Measurements from ENCODE around the gene HEATR3. TPM values are rescaled to one million over a fixed set of nuclear protein-coding genes. Genes with fewer than 3 reads are reported as not detected.
A peak's percentile ranks its signal among the peaks of the same experiment; 100 is the strongest.
"Not testable (repeated sequence)": the region's sequence is repeated elsewhere in the genome, so short reads cannot be mapped to it uniquely, and the experiment has no call there.

The HEATR3 gene
- total RNA-seq, 1 experiment from 2014 or later: 24.1 TPM

DNA sequence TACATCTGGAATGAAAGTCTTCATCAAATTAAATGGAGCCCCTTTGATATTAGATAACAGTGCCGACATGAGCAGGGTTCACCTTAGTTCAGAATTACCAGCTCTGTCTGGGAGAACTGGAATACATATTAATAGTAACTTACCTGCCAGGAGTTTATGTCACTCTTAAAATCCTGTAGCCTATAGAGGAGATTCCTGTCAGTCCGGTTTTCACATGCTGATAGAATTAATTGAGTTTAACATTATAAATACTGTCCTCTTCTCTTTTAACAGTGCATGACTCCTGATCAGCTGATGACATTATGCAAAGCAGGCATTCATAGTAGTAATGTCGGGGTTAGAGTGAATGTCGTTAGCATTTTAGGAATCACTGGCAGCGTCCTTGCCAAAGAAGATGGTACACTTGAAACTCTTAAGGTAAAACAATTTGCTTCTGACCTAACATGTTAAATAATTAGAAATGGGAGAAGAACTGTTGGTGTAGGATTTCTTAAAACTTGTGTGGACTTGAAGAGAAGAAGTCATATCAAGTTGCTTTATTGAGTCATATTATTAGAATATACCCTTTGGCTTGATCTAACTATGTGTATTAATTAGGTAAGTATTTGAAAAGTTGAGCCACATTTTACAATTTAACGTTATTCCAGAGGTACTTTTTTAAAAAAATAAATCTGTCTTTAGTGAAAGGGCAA is 34.3 kb downstream of the HEATR3 start:
- no peak for DNase-seq (ENCODE audit: low read depth)

DNA sequence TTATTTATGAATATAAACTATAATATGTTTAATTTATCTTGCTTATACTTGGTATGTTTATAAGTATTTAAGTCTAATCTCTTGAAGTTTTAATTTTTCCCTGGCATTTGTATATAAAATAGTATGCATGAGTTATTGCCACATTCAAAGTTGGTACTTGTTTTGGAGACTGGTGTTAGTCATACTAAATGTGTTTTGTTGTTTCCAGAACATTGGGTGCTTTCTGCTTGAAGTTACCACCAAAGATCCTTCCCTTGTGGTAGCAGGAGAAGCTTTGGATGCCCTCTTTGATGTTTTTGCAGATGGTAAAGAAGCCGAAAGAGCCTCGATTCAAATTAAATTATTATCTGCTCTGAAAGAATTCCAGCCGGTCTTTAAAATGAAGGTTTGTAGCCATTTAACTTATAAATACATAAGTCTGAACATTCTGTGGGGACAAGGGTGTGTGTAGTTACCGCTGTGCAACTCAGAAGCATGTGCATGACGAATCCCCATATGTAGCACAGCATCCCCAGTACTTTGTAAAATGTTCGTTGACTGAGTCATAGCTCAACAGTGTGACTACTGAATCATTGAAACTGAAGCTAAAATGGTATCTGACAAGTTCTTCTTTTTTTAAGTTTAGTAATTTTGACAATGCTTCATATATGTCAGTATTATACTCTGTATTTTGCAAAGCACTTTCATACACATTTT is 36.4 kb downstream of the HEATR3 start:
- DNase-seq (ENCODE audit: low read depth): peak; percentile 42

DNA sequence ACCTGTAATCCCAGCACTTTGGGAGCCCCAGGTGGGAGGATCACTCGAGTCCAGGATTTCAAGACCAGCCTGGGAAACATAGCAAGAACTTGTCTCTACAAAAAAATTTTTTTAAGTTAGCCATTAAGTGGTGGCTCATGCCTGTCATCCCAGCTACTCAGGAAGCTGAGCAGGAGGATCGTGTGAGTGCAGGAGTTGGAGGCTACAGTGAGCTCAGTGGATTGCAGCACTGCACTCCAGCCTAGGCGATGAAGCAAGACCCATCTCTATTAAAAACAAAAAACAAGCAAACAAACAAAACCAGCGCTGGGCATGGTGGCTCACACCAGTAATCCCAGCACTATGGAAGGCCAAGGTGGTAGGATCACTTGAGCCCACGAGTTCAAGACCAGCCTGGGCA is 38.0 kb downstream of the HEATR3 start:
- DNase-seq (ENCODE audit: low read depth): no peak

DNA sequence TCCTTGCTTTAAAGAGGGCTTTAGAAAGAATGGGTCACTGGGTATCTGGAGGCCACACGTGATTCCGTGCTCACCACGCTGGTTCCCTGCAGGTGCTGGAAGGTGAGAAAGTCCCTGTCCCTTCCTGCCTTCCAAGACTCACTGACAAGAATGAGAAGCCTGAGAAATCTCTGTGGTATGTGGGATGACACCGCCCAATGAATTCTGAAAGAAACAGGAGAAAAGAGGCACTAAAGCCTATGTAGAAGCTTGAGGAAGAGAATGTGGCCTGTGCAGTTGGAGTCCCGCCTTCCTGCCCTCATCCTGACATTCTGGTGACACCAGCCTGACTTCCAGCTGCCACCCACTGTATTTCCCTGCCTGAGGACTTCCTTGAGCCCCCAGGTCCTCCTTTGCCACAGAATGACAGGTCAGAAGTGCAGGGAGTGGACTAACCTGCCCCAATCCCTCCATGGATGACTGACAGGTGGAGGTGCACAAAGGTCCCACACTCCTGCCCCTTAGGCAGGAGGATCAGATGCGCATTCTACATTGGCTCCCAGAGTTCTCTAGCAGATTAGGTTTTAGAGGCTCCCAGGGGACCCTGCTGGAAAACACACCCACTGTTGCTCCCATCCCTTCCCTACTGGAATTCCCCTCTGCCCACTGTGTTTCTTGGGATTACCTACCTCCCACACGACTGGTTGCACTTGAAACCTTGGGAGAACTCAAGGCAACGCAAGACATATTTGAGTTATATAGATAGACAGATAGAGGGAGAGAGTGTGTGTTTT is 48.8 kb downstream of the HEATR3 start:
- no peak for DNase-seq (ENCODE audit: low read depth)

DNA sequence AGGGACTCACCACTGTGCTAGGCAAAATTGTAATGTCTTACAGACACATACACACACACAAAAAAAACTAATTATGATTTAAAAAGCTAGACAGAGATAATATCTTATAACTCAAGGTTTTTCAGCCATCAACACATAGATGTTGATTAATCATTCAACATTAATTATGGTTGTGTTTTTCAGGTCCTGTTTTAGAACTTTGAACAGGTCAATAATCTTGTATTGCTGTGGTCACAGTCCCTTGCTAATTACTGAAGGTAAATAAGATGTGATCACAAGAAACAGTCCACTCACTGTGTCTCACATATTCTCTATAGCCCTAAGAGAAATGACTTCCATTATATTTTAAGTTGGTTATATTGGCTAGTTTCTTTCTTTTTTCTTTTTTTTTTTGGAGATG is 54.9 kb downstream of the HEATR3 start:
- DNase-seq (ENCODE audit: low read depth): no peak

DNA sequence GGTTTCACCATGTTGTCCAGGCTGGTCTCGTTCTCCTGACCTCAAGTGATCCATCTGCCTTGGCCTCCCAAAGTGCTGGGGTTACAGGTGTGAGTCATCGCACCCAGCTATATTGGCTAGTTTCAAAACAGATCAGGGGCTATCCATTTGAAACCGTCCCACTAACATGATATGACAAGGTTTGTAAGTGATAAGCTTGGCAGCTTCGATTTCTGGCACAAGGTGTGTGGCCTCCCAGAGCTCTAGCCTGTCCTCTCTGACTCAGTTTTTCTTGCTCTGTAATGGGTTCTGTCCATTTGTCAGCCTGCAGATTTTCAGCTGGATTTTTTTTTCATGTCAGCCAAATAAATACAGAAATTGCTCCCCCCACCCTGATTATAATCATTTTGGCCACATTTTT is 55.5 kb downstream of the HEATR3 start:
- DNase-seq (ENCODE audit: low read depth): peak; percentile 7

DNA sequence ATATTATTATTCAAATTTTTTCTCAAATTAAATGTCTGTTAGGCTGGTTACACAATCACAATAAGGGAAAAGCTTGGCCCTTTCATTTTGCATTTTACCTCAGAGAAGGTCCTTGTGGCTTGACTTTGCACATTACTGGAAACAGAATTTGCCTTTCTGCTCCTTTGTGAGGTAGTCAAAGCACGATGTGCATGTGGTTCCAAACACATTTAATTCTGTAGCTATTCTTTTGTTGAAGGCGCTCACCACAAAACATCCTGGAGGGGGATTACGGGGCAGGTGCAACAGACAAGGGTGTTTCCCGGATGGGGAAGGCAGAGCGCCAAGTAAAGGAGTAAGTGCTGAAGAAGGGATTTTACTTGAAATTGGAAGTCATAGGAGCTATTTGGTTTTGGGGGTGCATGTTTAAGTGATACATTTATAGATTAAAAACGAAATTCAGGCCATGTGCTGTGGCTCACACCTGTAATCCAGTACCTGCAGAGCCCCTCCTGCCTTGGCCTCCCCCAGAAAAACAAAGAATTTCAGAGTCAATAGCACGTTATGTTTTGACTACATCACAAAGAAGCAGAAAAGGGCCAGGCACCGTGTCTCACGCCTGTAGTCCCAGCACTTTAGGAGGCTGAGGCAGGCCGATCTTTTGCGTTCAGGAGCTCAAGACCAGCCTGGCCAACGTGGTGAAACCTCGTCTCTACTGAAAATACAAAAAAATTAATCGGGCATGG is 56.1 kb downstream of the HEATR3 start:
- DNase-seq (ENCODE audit: low read depth): no peak

DNA sequence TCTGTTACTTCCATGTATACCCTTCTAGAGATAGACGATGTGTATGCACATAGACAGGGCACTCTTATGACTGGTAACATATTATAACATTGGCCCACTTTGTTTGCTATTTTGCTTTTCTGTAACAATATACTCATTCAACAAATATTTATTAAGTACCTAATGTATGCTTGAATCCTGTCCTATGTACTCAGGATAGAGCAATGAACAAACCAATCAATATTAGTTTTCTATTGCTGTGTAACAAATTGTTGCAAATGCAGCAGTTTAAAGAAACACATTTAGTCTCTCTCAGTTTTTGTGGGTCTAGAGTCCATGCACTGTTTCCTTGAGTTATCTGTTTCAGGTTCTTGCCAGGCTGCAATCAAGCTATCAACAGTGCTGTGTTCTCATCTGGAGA is 57.6 kb downstream of the HEATR3 start:
- no peak for DNase-seq (ENCODE audit: low read depth)

DNA sequence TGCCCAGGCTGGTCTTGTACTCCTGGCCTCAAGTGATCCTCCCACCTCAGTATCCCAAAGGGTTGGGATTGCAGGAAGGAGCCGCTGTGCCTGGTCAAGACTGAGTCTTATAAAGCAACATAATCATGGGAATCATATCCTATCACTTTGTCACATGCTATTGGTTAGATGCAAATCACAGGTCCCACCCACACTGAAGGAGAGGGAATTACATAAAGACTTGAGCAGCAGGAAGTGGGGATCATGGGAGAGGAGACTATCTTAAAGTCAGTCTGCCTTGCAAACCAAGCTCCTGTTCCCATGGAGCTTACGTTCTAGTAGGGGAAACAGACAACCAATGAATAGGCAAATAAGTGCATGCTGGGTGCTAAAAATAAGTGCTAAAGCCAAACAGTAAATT is 59.0 kb downstream of the HEATR3 start:
- no peak for DNase-seq (ENCODE audit: low read depth)

DNA sequence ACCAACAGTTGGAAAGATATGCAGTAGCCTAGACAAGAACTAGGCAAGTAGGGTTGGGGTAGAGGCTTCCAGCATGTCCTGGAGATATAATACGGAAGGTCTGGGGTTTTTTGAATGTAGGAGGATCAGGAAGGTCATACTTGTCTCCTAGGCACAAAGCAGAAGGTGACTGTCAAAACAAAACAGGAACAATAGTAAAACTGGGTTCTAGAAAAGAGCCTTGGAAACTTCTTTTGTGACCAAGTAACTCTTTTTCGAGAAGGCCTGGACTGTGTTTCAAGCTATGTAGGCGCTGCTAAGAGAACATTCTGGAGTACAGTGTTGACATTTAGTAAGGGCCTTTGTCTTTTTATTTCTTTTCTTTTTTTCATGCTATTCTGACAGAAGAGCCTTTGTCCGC is 60.4 kb downstream of the HEATR3 start:
- DNase-seq (ENCODE audit: low read depth): no peak

DNA sequence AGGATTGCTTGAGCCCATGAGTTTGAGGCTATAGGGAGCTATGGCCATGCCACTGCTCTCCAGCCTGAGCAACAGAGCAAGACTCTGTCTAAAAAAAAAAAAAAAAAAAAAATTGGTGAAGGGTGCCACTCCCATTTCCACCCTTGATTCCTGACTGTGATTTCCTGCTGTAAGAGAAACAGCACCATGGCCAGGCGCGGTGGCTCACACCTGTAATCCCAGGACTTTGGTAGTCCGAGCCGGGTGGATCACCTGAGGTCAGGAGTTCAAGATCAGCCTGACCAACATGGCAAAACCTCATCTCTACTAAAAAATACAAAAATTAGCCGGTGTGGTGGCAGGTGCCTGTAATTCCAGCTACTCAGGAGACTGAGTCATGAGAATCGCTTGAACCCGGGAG is 66.8 kb downstream of the HEATR3 start:
- not testable (repeated sequence) for DNase-seq (ENCODE audit: low read depth)

DNA sequence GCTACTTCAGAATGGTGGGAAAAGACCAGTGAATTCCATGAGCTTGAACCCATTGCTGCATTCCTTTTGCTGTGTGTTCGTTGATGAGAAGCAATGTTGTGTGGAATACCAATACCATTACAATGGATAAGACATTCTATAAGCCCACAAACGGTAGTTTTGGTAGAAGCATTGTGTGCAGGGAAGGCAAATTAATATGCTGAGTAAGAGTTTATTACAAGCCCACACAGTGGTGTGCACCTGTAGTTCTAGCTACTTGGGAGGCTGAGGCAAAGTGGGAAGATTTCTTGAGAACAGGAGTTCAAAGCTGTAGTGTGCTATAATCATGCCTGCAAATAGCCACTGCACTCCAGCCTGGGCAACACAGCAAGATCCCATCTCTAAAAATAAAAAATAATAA is 67.4 kb downstream of the HEATR3 start:
- DNase-seq (ENCODE audit: low read depth): no peak

DNA sequence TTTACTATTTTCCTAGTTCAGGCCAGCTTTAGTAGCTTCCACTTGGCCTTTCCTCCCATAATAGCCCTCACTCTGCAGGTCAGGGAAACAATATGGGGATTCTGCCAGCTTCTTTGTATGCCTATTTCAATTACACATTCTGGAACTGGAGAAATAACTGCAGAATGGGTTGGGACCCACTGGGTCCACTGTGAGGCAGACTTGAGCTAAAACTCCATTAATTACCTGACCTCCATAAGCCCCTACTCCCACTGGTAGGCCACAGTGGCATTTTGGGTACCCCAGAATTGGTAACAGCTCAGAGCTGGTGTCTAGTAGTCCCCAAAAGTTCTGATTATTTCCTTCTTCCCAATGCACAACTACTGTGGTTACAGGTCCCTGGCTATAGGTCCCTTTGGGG is 70.6 kb downstream of the HEATR3 start:
- no peak for DNase-seq (ENCODE audit: low read depth)

DNA sequence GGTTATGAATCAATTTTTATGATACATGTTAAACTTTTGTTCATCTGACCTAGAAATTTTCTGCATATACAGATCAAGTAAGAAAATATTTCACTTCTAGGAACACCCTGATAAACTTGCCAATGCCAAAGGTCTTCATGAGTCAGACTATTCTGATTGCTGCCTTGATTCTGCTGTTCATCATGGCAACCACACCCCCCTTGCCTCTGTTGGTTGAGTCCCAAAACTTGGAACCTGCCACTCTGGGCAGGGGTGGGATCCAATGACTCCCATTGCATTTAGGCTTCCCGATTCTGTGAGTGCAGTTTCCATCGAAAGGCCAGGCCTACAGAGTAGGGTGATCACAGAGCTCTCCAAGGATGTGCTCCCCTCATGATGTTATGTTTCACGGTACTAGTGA is 71.5 kb downstream of the HEATR3 start:
- DNase-seq (ENCODE audit: low read depth): no peak

DNA sequence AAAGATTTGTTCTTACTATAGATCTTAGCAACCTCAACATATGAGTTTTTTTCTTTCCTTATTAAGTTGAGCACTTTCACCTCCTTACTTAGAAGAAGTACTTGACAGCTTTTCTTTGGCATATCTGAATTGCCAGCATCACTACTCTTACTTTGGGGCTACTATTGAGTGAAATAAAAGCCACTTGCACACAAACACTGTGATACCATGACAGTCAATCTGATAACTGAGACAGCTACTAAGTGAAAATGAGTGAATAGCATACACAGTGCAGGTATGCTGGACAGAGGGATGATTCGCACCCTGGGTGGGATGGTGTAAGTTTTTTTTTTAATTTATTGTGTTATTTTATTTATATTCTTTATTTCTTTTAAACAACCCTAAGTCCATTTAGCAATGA is 73.8 kb downstream of the HEATR3 start:
- no peak for DNase-seq (ENCODE audit: low read depth)

DNA sequence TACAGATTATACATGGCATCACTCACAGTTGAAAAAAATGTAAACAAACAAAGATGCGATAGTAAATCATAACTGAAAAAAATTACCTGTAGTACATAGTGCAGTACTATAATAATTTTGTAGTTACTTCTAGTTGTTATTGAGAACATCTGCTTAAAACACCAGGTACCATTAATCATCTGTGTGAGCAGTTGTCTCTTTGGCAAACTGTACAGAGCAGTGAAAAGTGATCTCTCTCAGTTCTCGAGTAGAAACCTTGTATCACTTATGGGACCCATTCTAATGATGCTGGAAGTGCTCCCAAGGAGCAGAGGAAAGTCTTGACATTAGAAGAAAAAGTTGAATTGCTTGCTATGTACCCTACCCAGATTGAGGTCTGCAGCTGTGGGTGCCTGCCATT is 78.4 kb downstream of the HEATR3 start:
- no peak for DNase-seq (ENCODE audit: low read depth)

DNA sequence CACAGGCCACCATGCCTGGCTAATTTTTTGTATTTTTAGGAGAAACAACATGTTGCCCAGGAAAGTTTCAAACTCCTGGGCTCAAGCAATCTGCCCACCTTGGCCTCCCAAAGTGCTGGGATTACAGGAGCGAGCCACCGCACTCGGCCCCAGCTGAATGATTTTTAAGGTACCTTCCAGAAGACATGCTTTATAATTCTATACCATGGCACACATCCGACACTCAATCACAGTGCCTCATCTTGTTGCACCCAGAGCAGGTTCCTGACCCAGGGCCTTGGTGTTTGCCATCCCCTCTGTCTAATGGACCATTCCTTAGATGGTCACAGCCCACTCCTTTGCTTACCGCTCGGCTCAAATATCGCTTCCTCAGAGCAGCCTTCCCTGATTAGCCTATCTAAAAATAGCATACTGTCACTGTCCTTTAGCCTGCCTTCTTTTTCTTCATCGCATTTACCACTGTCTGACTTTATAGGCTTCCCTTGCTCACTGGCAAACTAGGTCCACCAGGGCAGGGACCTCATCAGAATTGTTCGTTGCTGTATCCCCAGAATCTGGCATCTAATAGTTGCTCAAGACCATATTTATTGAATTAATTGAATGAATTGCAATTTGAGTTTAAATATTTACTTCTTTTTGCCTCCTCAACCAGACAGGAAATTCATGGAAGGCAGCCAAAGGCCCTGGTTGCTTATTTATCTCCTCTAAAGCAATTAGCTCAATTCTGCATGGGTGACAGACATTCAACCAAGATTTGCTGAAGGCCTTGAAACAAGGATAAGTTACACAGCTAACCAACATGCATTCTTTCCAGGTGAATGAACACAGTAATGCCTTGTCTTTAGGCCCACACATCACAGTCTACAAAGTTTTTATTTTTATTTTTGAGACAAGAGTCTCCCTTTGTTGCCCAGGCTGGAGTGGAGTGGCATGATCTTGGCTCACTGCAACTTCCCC is 81.0 kb downstream of the HEATR3 start:
- peak; percentile 67 for DNase-seq (ENCODE audit: low read depth)

DNA sequence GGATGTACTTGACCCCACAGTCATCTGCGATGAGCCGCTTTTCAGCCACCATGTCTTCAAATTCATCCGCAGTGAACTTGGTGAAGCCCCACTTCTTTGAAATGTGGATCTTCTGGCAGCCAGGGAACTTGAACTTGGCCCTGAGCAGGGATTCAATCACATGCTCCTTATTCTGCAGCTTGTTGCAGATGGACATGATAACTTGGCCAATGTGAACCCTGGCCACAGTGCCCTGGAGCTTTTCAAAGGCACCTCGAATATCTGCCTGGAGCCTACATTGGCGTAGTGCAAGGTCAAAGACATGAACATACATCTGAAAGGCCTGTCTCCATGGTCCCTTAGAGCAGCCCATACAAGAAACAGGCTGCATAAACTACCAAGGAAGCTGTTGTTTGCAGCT is 85.6 kb downstream of the HEATR3 start:
- no peak for DNase-seq (ENCODE audit: low read depth)

DNA sequence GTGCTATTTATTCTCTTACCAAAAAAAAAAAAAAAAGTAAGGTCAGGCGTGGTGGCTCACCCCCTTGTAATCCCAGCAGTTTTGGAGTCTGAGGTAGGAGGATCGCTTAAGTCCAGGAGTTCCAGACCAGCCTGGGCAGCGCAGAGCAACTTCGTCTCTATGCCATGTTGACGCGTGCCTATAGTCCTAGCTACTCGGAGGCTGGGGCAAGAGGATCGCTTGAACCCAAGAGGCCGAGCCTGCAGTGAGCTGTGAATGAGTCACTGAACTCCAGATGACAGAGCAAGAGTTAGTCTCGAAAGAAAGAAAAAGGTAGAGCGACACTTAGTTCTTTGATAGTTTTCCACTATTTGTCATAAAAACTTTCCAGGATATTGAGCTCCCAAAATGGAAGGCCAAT is 86.0 kb downstream of the HEATR3 start:
- DNase-seq (ENCODE audit: low read depth): peak; percentile 20

DNA sequence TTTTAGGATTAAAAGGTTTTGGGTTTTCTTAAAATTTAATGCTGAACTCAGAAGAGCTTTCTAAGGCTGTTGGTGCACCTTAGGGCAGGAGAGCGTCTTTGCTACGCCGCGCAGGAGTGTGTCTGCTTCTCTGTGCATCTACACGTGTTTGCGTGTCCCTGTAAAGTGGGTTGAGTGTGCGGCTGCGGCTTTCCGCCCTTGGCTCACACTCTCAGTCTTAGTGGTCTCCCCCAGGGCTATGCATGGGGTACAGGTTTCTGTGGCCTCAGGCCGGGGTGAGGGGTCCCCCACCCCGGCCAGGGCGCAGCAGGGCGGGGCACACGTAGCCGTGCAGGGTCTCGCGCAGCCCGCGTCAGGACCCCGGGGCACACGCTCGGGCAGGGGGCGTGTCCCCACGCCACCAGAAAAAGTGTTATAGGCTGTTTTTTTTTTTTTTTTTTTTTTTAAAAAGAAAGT is 86.6 kb downstream of the HEATR3 start:
- DNase-seq (ENCODE audit: low read depth): peak; percentile 46

All from M059J (cell line).